ENCODE measurements around the gene HTATSF1. TPM values are rescaled to one million over a fixed set of nuclear protein-coding genes. Genes with fewer than 3 reads are reported as not detected.
A peak's percentile ranks its signal among the peaks of the same experiment; 100 is the strongest.

The HTATSF1 gene
- total and polyA plus RNA-seq, 9 of the 15 experiments (the other 6 are each of a cell fraction or from before 2014, with no cell fraction given), result 2.6 to 87.7 (median 42.2) TPM

DNA sequence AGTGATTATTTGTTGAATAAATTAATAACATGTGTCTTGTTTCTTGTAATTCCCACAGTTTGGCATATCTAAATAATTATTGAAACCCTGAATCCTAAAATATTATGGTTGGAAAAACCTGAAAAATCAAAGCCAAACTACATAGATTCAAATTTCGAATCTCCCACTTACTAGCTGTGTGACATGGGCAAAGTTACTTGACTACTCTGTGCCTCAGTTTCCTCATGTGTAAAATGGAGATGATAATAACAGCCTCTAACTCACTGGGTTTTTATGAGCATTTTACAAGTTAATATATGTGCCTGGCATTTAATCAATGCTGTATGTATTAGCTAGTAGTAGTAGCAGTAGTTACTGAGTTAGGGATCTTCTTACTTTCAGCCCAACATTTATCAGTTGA lies 44.3 kb upstream of the HTATSF1 start (continued):
- TF ChIP-seq, protein P1, sequence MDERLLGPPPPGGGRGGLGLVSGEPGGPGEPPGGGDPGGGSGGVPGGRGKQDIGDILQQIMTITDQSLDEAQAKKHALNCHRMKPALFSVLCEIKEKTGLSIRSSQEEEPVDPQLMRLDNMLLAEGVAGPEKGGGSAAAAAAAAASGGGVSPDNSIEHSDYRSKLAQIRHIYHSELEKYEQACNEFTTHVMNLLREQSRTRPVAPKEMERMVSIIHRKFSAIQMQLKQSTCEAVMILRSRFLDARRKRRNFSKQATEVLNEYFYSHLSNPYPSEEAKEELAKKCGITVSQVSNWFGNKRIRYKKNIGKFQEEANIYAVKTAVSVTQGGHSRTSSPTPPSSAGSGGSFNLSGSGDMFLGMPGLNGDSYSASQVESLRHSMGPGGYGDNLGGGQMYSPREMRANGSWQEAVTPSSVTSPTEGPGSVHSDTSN (CRISPR knock-in tag; IDR thresholded peaks at IDR 0.05; ENCODE audit: low read depth), result no peak
- TF ChIP-seq, protein P1 (tag; conservative IDR thresholded peaks at IDR 0.05; ENCODE audit: low read depth), result no peak
- TF ChIP-seq, protein P2, sequence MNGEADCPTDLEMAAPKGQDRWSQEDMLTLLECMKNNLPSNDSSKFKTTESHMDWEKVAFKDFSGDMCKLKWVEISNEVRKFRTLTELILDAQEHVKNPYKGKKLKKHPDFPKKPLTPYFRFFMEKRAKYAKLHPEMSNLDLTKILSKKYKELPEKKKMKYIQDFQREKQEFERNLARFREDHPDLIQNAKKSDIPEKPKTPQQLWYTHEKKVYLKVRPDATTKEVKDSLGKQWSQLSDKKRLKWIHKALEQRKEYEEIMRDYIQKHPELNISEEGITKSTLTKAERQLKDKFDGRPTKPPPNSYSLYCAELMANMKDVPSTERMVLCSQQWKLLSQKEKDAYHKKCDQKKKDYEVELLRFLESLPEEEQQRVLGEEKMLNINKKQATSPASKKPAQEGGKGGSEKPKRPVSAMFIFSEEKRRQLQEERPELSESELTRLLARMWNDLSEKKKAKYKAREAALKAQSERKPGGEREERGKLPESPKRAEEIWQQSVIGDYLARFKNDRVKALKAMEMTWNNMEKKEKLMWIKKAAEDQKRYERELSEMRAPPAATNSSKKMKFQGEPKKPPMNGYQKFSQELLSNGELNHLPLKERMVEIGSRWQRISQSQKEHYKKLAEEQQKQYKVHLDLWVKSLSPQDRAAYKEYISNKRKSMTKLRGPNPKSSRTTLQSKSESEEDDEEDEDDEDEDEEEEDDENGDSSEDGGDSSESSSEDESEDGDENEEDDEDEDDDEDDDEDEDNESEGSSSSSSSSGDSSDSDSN (IDR thresholded peaks at IDR 0.05; ENCODE audit: borderline replicate concordance in 1 of 2, low read depth in 2 of 2, low read length in 2 of 2), result no peak
- TF ChIP-seq BRD4 (IDR thresholded peaks at IDR 0.05), result no peak

DNA sequence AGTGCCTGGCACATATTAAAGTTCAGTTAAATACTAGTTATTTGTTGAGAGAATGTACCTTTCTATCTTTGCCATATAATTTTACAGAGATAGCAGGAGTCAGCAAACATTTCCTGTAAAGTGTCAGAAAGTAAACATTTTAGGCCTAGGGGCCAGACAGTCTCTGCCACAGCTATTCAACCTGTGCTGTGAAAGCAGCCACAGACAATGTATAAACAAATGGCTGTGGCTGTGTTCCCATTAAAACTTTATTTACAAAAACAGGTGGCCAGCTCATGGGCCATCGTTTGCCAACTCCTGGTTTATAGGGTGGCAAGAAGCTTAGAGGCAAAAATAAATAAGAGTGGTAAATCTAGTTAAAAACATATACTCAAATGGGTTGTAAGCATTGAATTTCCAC lies 43.6 kb upstream of the HTATSF1 start:
- 0 out of 5 replicates have a peak, but pooled peaks cover 0 to 3% of the 10 kb centered on the region in 2 experiments for H3K4me1 ChIP-seq (replicated peaks in 1 of 2; ENCODE audit: control insufficient read depth in 2 of 2, insufficient read depth in 2 of 2, low read length in 2 of 2)
- ChIA-PET CTCF (ENCODE audit: low intra/inter-chr PET ratio) (no interaction called here), POLR2A (no interaction called here)
- H3K36me3 ChIP-seq (ENCODE audit: control insufficient read depth, insufficient read depth, low read length), result no peaks in the 10 kb centered on the region
- no peak overlapping the region for H3K4me2 ChIP-seq (ENCODE audit: insufficient read depth, low read length)
- H3K79me2 ChIP-seq (ENCODE audit: control insufficient read depth, insufficient read depth, low read length), result no peaks in the 10 kb centered on the region
- ATAC-seq, result no peak
- H3K9me1 ChIP-seq (ENCODE audit: control insufficient read depth, insufficient read depth, low read length), result no peaks in the 10 kb centered on the region
- H3K9me3 ChIP-seq (replicated peaks; ENCODE audit: control insufficient read depth, insufficient read depth, low read depth, low read length), result no peaks in the 10 kb centered on the region
- H3K27ac ChIP-seq (ENCODE audit: extremely low read depth, low read depth, low read length), result no peak overlapping the region
- no peaks in the 10 kb centered on the region for H3K27me3 ChIP-seq (ENCODE audit: control insufficient read depth in 2 of 2, insufficient read depth in 2 of 2, low read length in 2 of 2)
- intact Hi-C loops (cut with micrococcal nuclease), result no loop called here
- H4K20me1 ChIP-seq (replicated peaks; ENCODE audit: control insufficient read depth, insufficient read depth, low read length), result no peaks in the 10 kb centered on the region
- BruUV-seq (replicated peaks), result no TSS peak
- 0% methylated on average over 1 of the region's 1 CpG for WGBS (ENCODE audit: insufficient coverage, low coverage, missing lambda C conversion rate)
- H3K4me3 ChIP-seq, result no peak overlapping the region
- DNase-seq (ENCODE audit: extremely low read depth in 1 of 4, low spot score in 3 of 4), result no peak
- no peak overlapping the region for H3K9ac ChIP-seq (ENCODE audit: insufficient read depth in 1 of 2, low read depth in 2 of 2, low read length in 2 of 2)
- H2AFZ ChIP-seq (ENCODE audit: low read depth, low read length), result no peak overlapping the region
- in situ Hi-C loops (cut with MboI), result no loop called here
- FAIRE-seq, result no peak
- peak; percentile 60; the same call in 1 of the 2 replicates for TF ChIP-seq ZBTB40 (IDR thresholded peaks at IDR 0.05)
- TF ChIP-seq ZBTB40 (CRISPR knock-in tag; IDR thresholded peaks at IDR 0.05), result no peak
- no peak for TF ChIP-seq PHF20 (IDR thresholded peaks at IDR 0.05; ENCODE audit: partially characterized antibody)

All from K562 (cell line).